K562 (cell line): ENCODE data around the gene RPL3.

Experiments
- DNMT1 ChIP-seq: fragments of 450-650 bp; IDR thresholded peaks from 2 replicates; pipeline ENCODE4 v1.6.1; 2016; ENCODE audit warnings: antibody characterized with exemption, mild to moderate bottlenecking
- EP300 ChIP-seq: IDR thresholded peaks from 2 replicates; pipeline ENCODE4 v1.6.1; 2012; ENCODE audit warnings: low read length, improper control_type of control experiment
- MYC ChIP-seq, 2 experiments: fragments of 250-450 bp in 1 of 2; sonication (Bioruptor Pico) in 1 of 2; IDR thresholded peaks; 2 replicates each; pipeline versions ENCODE4 v1.5.1 to v1.6.1; 2012 to 2021; ENCODE audit warnings: low read depth in 2 of 2, borderline replicate concordance in 1 of 2, improper control_type of control experiment in 1 of 2, low read length in 1 of 2, mild to moderate bottlenecking in 1 of 2, moderate library complexity in 1 of 2
- PHF8 ChIP-seq: fragments of 200-600 bp; sonication (generic); IDR thresholded peaks from 2 replicates; pipeline ENCODE4 v1.6.1; 2012; ENCODE audit warnings: mixed run types, mild to moderate bottlenecking, inconsistent platforms, low read length, moderate library complexity, borderline replicate concordance
- RBM25 ChIP-seq: fragments of 200-400 bp; formaldehyde crosslinking; IDR thresholded peaks from 2 replicates; pipeline ENCODE4 v1.6.1; 2018; ENCODE audit warnings: low read length, low read depth, moderate library complexity; ENCODE audit not compliant: severe bottlenecking
- SMAD1 ChIP-seq: fragments of 150-350 bp; IDR thresholded peaks from 2 replicates; pipeline ENCODE4 v1.6.1; 2014; ENCODE audit warnings: low read length, low read depth; ENCODE audit not compliant: partially characterized antibody
- SPI1 ChIP-seq: IDR thresholded peaks from 2 replicates; pipeline ENCODE4 v1.6.1; 2011; ENCODE audit warnings: low read depth, low read length, control low read depth, borderline replicate concordance
- YY1 ChIP-seq, 3 experiments: IDR thresholded peaks; 2 replicates each; pipeline ENCODE4 v1.6.1; 2011; ENCODE audit warnings: low read length in 2 of 3, mild to moderate bottlenecking in 2 of 3, moderate library complexity in 2 of 3, borderline replicate concordance in 1 of 3, control low read depth in 1 of 3, low read depth in 1 of 3; ENCODE audit not compliant: insufficient read depth in 3 of 3, insufficient replicate concordance in 2 of 3, control insufficient read depth in 1 of 3, insufficient read length in 1 of 3; ENCODE audit errors: extremely low read depth in 1 of 3
- ZNF143 ChIP-seq: sonication (generic); formaldehyde crosslinking; IDR thresholded peaks from 2 replicates; pipeline ENCODE4 v1.9.0; 2022; ENCODE audit warnings: mild to moderate bottlenecking, missing genetic modification reagents
- ZNF354B ChIP-seq: fragments of 250-450 bp; sonication (Bioruptor Pico); IDR thresholded peaks from 2 replicates; pipeline ENCODE4 v1.4.0; 2020
- TF ChIP-seq, protein P1 (sequence below), 3 experiments: IDR thresholded peaks in 2 of 3; conservative IDR thresholded peaks in 1 of 3; 2 replicates each; pipeline ENCODE4 v1.5.1; 2011 to 2012; ENCODE audit warnings: low read length in 3 of 3, mild to moderate bottlenecking in 3 of 3, control low read depth in 2 of 3, improper control_type of control experiment in 1 of 3, inconsistent platforms in 1 of 3, low read depth in 1 of 3, mixed read lengths in 1 of 3, moderate library complexity in 1 of 3; ENCODE audit not compliant: insufficient read depth in 2 of 3
- TF ChIP-seq, protein P2 (sequence below): fragments of 450-650 bp; IDR thresholded peaks from 2 replicates; pipeline ENCODE4 v1.6.1; 2018; ENCODE audit not compliant: partially characterized antibody

DNA sequence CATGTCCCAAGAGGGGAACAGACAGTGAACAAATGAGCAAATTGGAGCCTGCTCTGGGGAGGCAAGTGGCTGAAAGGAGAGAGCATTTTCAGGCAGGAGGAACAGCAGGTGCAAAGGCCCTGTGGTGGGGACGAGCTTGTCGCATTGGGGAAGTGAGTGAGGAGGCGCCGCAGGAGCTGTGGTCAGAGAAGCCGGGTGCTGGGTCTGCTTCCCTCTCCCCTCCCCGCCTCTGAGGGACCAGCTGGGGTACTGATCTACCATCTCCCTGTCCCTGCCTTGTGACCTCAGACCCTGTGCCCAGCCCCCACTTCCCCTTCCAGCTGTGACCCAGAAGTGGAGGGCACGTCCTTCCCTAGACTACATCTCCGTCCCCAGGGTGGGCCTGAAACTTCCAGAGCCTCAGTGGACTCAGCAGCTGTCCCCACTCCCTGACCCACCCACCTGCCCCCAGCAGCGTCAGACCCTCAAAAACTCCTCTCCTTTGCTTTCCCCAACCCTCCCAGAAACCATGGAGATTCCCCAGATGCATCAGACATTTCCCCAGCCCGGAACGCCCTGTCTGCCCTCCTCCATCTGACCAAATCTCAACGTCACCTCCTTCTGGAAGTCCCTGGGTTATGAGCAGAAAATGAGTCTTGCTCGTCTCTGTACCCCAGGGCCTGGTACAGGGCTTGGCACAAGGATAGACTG, 54.9 kb downstream of the RPL3 start:
- TF ChIP-seq RBM25 = peak; percentile 91
- no peak for TF ChIP-seq SMAD1
- TF ChIP-seq YY1 (IDR thresholded peaks at IDR 0.05; ENCODE audit: borderline replicate concordance in 1 of 3, control insufficient read depth in 1 of 3, extremely low read depth in 1 of 3, insufficient read depth in 3 of 3, insufficient read length in 1 of 3, insufficient replicate concordance in 2 of 3, low read depth in 1 of 3, low read length in 2 of 3) = no peak
- TF ChIP-seq, protein P1, sequence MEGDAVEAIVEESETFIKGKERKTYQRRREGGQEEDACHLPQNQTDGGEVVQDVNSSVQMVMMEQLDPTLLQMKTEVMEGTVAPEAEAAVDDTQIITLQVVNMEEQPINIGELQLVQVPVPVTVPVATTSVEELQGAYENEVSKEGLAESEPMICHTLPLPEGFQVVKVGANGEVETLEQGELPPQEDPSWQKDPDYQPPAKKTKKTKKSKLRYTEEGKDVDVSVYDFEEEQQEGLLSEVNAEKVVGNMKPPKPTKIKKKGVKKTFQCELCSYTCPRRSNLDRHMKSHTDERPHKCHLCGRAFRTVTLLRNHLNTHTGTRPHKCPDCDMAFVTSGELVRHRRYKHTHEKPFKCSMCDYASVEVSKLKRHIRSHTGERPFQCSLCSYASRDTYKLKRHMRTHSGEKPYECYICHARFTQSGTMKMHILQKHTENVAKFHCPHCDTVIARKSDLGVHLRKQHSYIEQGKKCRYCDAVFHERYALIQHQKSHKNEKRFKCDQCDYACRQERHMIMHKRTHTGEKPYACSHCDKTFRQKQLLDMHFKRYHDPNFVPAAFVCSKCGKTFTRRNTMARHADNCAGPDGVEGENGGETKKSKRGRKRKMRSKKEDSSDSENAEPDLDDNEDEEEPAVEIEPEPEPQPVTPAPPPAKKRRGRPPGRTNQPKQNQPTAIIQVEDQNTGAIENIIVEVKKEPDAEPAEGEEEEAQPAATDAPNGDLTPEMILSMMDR (IDR thresholded peaks at IDR 0.05 in 2 of 3, conservative IDR thresholded peaks at IDR 0.05 in 1 of 3; ENCODE audit: insufficient read depth in 2 of 3, low read depth in 1 of 3, low read length in 3 of 3) = no peak
- TF ChIP-seq, protein P2, sequence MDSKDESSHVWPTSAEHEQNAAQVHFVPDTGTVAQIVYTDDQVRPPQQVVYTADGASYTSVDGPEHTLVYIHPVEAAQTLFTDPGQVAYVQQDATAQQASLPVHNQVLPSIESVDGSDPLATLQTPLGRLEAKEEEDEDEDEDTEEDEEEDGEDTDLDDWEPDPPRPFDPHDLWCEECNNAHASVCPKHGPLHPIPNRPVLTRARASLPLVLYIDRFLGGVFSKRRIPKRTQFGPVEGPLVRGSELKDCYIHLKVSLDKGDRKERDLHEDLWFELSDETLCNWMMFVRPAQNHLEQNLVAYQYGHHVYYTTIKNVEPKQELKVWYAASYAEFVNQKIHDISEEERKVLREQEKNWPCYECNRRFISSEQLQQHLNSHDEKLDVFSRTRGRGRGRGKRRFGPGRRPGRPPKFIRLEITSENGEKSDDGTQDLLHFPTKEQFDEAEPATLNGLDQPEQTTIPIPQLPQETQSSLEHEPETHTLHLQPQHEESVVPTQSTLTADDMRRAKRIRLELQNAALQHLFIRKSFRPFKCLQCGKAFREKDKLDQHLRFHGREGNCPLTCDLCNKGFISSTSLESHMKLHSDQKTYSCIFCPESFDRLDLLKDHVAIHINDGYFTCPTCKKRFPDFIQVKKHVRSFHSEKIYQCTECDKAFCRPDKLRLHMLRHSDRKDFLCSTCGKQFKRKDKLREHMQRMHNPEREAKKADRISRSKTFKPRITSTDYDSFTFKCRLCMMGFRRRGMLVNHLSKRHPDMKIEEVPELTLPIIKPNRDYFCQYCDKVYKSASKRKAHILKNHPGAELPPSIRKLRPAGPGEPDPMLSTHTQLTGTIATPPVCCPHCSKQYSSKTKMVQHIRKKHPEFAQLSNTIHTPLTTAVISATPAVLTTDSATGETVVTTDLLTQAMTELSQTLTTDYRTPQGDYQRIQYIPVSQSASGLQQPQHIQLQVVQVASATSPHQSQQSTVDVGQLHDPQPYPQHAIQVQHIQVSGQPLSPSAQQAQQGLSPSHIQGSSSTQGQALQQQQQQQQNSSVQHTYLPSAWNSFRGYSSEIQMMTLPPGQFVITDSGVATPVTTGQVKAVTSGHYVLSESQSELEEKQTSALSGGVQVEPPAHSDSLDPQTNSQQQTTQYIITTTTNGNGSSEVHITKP = no peak
- no peak for TF ChIP-seq EP300
- no peak for TF ChIP-seq MYC (IDR thresholded peaks at IDR 0.05; ENCODE audit: low read depth, low read length)
- no peak for TF ChIP-seq MYC (CRISPR knock-in tag; IDR thresholded peaks at IDR 0.05; ENCODE audit: borderline replicate concordance, low read depth)
- no peak for TF ChIP-seq ZNF143 (CRISPR knock-in tag)
- TF ChIP-seq DNMT1 = no peak
- TF ChIP-seq ZNF354B (CRISPR knock-in tag) = no peak
- 0 out of 2 replicates have a peak, but pooled peaks have one; percentile 21 for TF ChIP-seq SPI1
- no peak for TF ChIP-seq PHF8
